Measurements from ENCODE around the gene HS3ST4.

The HS3ST4 gene

GRCh38 chr16:25897702-25898101 lies 205.9 kb downstream of the HS3ST4 start:
- DNase-seq: no peak

DNA sequence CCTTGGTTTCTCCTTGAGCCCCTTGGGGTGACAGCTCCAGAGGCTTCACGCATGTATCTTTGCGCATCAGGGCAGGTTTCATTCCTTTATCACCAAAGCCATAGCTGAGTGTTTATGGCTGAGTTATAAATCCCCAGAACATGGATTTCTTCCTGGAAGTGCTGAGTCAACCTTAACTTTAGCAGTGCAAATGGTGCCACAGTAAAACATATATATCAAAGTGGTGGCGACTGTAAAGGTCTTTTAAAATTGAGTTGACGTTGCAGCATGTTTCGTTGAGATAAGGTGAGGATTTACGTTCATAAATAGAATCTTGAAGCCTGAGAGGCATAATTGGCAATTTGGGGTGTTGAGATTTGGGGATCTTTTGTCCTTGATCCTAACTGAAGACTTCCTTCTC lies 214.1 kb downstream of the HS3ST4 start:
- DNase-seq: no peak

DNA sequence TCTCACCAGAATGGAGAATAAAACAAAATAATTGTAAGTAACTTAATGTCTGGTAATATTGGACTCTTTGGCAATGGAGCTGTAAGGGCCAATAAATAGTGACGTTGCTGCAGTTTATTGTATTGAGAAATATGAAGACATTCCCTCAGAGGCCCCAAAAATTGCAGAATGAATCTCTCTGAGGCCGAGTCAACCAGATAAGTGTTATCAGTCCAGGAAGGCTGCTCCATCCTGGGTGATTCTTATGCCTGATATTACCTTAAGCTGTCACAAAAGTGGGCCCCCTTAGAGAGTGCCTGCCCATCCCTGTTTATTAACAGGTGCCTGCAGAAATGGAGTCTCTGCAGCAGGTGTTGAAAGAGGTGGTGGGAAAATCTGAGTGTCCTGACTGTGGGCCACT lies 219.2 kb downstream of the HS3ST4 start:
- DNase-seq: no peak

GRCh38 chr16:25912321-25912720 lies 220.6 kb downstream of the HS3ST4 start:
- no peak for DNase-seq

DNA sequence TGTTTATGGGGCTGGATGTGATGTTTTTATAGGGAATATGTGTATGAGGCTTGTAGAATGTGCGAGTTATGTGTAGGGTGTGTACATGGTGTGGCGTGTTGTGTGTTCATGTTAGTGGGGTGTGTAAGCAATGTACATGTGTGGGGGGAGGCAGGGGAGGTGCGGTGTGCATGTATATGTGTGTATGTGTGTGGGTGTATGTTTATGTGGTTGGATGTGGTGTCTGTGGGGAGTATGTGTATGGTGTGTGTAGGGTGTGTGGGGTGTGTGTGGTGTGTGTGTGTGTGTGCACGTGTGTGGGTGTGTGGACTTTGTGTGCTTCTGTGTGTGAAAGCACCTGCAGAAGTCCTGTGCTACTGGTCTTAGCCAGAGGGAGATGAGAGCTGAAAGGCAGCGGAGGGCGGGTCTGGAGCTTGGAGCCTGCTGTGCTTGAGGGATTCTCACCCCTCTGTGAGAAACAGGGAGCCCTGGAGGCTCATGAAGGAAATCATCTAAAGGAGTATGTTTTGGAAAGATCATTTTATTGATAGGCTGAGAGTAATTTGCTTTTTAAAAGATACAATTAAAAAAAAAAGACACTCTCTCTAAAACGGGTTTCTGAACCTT lies 222.7 kb downstream of the HS3ST4 start:
- no peak for DNase-seq

GRCh38 chr16:25916037-25916436 lies 224.3 kb downstream of the HS3ST4 start:
- DNase-seq: no peak

DNA sequence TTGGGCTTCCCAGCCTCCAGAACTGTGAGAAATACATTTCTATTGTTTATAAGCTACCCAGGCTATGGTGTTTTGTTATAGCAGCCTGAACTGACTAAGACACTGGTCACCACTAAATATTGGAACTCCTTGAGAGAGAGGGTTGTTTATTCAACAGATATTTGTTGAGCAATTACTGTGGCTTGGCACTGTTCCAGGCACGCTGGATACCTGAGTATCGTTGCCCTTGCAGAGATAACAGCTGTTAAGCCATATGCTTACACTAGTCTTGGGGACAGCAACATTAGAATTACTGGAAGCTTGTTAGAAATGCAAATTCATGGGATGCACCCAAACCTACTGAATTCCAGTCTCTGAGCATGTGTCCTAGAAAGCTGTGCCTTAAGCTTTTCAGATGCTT lies 230.7 kb downstream of the HS3ST4 start:
- DNase-seq: peak in 1 of 2 experiments; percentile 21

DNA sequence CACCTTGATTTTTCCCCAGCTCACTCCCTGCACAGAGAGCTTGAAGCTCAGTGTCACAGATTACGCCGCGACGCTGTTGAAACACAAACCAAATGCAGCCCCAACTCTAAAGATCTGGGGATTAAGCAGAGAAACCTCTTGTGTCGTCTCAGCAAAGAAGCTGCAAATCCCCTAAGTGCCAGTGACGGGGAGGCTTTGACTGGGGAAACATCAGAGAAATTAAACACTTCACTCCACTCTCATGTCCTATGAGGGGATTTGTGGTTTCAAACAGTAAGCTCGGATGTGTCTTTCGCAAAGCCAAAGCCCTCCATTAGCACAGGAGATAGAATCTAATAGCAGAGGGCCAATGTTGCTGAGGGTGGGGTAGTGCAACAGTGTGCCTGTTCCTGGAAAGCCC lies 233.7 kb downstream of the HS3ST4 start:
- no peak for DNase-seq

- no peak for DNase-seq
Measured at GRCh38 chr16:25931473-25932035, 239.8 kb downstream of the HS3ST4 start.

- no peak for DNase-seq
Measured at GRCh38 chr16:25941800-25942499, 250.2 kb downstream of the HS3ST4 start.

DNA sequence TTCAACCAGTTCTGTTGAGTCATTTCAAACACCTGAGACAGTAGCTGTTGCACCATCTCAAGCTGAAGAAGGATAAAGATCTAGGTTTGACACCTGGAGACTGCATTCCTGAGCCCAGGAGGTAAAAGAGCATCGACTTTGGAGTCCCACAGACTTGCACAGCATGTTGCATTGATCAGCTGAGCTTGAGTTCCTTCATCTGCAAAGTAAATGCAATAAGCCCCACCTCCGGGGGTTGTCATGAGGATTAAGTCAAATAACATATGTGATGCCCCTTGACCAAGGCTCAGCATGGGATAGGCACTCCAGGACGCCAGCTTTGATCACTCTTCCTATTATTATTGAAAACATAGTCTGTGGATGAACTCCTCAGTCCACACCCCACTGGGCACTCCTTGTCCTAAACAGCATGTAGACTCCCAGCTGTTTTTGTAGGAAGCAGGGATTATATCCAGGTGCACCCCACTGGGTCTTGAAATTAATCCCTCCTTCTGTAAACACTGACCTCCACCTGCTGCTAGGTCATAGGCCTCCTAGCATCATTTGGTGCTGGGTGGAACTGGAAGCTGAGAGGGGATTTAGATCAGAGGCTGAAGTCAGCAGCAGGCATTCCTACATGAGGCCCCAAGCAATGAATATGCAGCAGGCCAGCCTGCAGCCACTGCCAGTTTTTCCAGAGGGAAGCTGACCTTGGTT lies 259.0 kb downstream of the HS3ST4 start:
- no peak for DNase-seq

GRCh38 chr16:25951999-25952398 lies 260.2 kb downstream of the HS3ST4 start:
- DNase-seq: no peak

- no peak for DNase-seq
Measured at GRCh38 chr16:25952983-25953382, 261.2 kb downstream of the HS3ST4 start.

- DNase-seq: no peak
Measured at GRCh38 chr16:25957707-25958106, 265.9 kb downstream of the HS3ST4 start.

DNA sequence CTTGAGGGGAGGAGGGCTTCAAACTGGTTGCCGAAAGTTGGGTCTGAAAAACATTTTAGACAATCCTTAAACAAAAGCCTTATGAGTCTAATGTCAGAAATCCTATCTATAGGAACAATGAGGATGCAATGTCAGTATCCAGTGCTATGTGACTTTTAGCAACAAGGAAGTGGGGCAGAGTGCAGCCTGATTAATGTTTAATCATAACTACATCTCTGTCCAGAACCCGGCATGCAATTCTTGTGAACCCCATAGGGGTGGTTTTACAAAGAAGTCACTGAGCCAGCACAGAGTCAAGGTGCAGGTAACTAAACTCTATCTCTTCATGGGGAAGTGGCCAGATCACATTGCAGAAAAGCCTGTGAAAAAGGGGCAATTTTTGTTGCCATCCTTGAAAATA lies 267.5 kb downstream of the HS3ST4 start:
- DNase-seq: no peak

DNA sequence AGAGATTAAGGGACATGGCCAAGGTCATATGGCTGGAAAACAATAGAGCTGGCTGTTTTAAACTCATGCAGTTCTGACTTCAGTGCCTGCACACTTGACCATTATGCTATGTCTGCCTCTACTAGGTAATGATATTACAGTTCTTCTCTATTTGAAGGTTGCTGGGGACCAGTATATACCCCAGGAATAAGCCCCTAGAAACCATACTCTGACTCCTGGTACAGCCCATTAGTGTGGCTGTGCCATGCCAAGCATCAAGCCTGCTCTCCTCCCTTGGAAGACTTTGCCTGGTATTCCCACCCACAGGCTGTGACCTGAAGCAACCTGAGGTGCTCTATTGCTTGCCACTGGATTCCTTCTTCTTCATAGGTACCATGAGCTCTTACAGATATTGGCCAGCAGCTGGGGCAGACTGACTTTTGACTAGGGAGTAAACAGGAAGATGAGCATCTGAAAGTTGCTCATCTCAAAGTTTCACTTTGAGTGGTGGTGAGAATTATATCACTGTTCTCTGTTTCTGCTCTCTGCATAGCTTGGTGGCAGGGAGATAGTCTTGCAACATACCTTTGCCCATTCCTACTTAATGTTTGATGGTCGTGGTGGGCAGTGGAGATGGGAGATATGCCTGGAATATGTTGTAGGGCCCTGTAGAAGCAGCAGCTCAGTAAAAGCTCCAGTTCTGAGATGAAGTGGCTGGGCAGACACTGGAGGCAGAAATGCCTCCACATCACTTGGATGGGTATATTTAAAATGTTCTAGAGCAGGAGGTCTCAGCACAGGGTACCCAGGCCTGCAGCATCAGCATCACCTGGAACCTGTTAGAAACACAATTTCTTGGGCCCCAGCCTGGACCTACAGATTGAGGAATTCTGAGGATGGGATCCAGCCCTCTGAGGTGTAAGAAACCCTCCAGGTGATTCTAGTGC lies 274.7 kb downstream of the HS3ST4 start:
- DNase-seq: no peak

GRCh38 chr16:25977121-25977520 lies 285.4 kb downstream of the HS3ST4 start:
- no peak for DNase-seq

DNA sequence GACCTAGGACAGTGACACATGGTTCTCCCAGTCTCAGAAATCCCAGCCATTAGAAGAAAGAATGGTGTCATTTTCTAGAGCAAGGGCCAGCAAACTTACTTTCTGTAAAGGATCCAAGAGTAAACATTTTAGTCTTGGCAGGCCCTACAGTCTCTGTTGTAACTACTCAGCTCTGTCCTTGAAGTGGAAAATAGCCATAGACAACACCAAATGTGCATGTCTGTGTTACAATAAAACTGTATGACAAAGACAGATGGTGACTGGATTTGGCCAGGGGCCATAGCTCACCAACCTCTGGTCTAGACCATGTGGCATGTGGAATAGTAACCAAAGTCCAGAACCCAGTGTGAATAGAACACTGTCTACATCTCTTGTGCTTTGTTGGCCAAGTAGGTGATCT lies 286.5 kb downstream of the HS3ST4 start:
- DNase-seq: no peak

- DNase-seq: peak; percentile 40 to 68
Measured at GRCh38 chr16:25988084-25988483, 296.3 kb downstream of the HS3ST4 start.

DNA sequence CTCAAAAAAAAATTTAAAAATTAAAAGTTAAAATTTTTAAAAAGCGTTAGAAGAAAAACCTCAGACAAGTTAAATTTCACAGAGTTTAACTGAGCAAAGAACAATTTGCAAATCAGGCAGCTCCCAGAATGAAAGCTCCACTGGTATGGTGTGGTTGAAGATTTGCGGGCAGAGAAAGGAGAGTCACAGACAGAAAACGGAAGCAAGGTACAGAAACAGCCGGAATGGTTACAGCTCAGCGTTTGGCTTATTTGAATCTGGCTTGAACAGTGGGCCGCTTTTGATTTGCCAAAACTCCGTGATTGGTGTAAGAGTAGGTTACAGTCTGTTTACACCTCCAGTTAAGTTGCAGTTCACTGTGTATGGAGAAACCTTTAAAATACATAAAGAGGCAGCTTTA lies 297.1 kb downstream of the HS3ST4 start:
- no peak for DNase-seq

GRCh38 chr16:25996052-25996451 lies 304.3 kb downstream of the HS3ST4 start:
- no peak for DNase-seq

- peak in 1 of 2 experiments; percentile 2 for DNase-seq
Measured at GRCh38 chr16:26005336-26005735, 313.6 kb downstream of the HS3ST4 start.

GRCh38 chr16:26012376-26012775 lies 320.6 kb downstream of the HS3ST4 start:
- DNase-seq: no peak
